ENCODE measurements around the gene ARHGEF17.
"Not testable (repeated sequence)": the region's sequence is repeated elsewhere in the genome, so short reads cannot be mapped to it uniquely, and the experiment has no call there.

The ARHGEF17 gene

GRCh38 chr11:73308003-73308960 lies at the start of gene ARHGEF17:
Gene ARHGEF17 (plus strand): TSS chr11:73308276. CDS start chr11:73308639, 363 bp downstream.
- peak; percentile 37 for DNase-seq (ENCODE audit: low read depth)

GRCh38 chr11:73259406-73260126 lies 48.5 kb upstream of the ARHGEF17 start:
- DNase-seq (ENCODE audit: low read depth), result no peak

- no peak for DNase-seq (ENCODE audit: low read depth)
Measured at GRCh38 chr11:73260127-73260457, 48.0 kb upstream of the ARHGEF17 start.

GRCh38 chr11:73262851-73263495 lies 45.1 kb upstream of the ARHGEF17 start:
- DNase-seq (ENCODE audit: low read depth), result no peak

- DNase-seq (ENCODE audit: low read depth), result no peak
Measured at GRCh38 chr11:73263640-73264039, 44.4 kb upstream of the ARHGEF17 start.

GRCh38 chr11:73265278-73265810 lies 42.7 kb upstream of the ARHGEF17 start:
- no peak for DNase-seq (ENCODE audit: low read depth)

- DNase-seq (ENCODE audit: low read depth), result no peak
Measured at GRCh38 chr11:73265853-73266645, 42.0 kb upstream of the ARHGEF17 start.

GRCh38 chr11:73266646-73267020 lies 41.4 kb upstream of the ARHGEF17 start:
- no peak for DNase-seq (ENCODE audit: low read depth)

GRCh38 chr11:73267122-73267846 lies 40.8 kb upstream of the ARHGEF17 start:
- DNase-seq (ENCODE audit: low read depth), result no peak

- no peak for DNase-seq (ENCODE audit: low read depth)
Measured at GRCh38 chr11:73267906-73268540, 40.1 kb upstream of the ARHGEF17 start.

- no peak for DNase-seq (ENCODE audit: low read depth)
Measured at GRCh38 chr11:73268671-73269271, 39.3 kb upstream of the ARHGEF17 start.

GRCh38 chr11:73269459-73270015 lies 38.5 kb upstream of the ARHGEF17 start:
- DNase-seq (ENCODE audit: low read depth), result no peak

GRCh38 chr11:73270016-73270854 lies 37.8 kb upstream of the ARHGEF17 start:
- no peak for DNase-seq (ENCODE audit: low read depth)

- DNase-seq (ENCODE audit: low read depth), result no peak
Measured at GRCh38 chr11:73270855-73271477, 37.1 kb upstream of the ARHGEF17 start.

- DNase-seq (ENCODE audit: low read depth), result not testable (repeated sequence)
Measured at GRCh38 chr11:73271478-73271865, 36.6 kb upstream of the ARHGEF17 start.

GRCh38 chr11:73271936-73272679 lies 36.0 kb upstream of the ARHGEF17 start, which contains the start of gene P2RY6:
Gene P2RY6 (plus strand): TSS chr11:73272338. CDS start chr11:73296519, 24,181 bp downstream.
- no peak for DNase-seq (ENCODE audit: low read depth)

- DNase-seq (ENCODE audit: low read depth), result no peak
Measured at GRCh38 chr11:73272680-73273038, 35.4 kb upstream of the ARHGEF17 start.

All from stimulated activated CD4-positive, alpha-beta T cell treated with anti-CD3 and anti-CD28 coated beads, Interleukin-2, amount 100 ng/mL, for 4 hours (primary cell).